ENCODE measurements around the gene CLEC1A.
"Not testable (repeated sequence)": the region's sequence is repeated elsewhere in the genome, so short reads cannot be mapped to it uniquely, and the experiment has no call there.

Gene CLEC1A

DNA sequence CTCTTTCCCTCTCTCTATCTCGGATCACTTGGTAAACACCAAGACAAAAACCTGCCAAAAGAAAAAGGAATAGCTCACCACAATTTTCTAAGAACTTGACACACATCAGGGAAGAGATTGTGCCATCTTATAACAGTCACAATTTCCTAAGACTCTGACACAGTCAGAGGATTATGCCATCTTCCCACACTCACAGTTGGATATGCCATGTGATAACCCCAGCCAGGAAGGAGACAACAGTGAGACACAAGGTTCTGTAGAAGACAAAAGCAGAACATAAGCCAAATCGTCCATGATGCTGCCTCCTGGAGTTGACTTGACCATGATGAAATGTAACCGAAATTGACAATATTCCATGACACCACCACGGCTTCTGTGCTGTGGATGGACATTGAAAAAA, 71.1 kb downstream of the CLEC1A start:
- Histone ChIP-seq H3K27me3 (replicated peaks; ENCODE audit: control insufficient read depth, insufficient read depth, low read length, poor library complexity, severe bottlenecking) (peaks cover 5% of the 10 kb centered on the region), H3K27ac (ENCODE audit: insufficient read depth, low read length, poor library complexity, severe bottlenecking) (no peak overlapping the region), H3K36me3 (ENCODE audit: control insufficient read depth, insufficient read depth, low read length) (no peaks in the 10 kb centered on the region), H3K4me1 (ENCODE audit: control insufficient read depth, insufficient read depth, low read length, poor library complexity, severe bottlenecking) (no peaks in the 10 kb centered on the region), H3K4me3 (ENCODE audit: insufficient read depth, low read depth, low read length, poor library complexity, severe bottlenecking) (no peak overlapping the region), H3K9me3 (ENCODE audit: control insufficient read depth, low read length) (no peaks in the 10 kb centered on the region)
- no peak for DNase-seq

DNA sequence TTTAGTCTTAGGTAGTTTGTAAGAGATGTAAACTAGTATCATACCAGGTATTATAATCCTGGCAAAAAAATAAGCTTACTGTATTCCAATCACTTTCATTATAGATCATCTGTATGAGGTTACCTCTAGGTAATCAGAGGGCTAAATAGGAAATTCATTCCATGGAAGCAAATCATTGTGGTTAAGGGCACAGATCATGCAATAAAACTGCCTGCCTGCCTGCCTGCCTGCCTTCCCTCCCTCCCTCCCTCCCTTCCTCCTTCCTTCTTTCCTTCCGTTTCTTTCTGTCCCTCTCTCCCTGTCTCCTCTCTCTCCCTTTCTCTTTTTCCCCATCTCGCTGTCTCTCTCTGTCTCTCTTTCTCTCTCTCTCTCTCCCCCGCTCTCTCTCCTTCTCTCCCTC, 71.5 kb downstream of the CLEC1A start:
- no peaks in the 10 kb centered on the region for H3K4me1 ChIP-seq (ENCODE audit: control insufficient read depth, insufficient read depth, low read length, poor library complexity, severe bottlenecking)
- no peak overlapping the region for H3K4me3 ChIP-seq (ENCODE audit: insufficient read depth, low read depth, low read length, poor library complexity, severe bottlenecking)
- no peak overlapping the region for H3K27ac ChIP-seq (ENCODE audit: insufficient read depth, low read length, poor library complexity, severe bottlenecking)
- no peak for DNase-seq
- peaks cover 5% of the 10 kb centered on the region for H3K27me3 ChIP-seq (replicated peaks; ENCODE audit: control insufficient read depth, insufficient read depth, low read length, poor library complexity, severe bottlenecking)
- H3K36me3 ChIP-seq (ENCODE audit: control insufficient read depth, insufficient read depth, low read length), result no peaks in the 10 kb centered on the region
- H3K9me3 ChIP-seq (ENCODE audit: control insufficient read depth, low read length), result no peaks in the 10 kb centered on the region

DNA sequence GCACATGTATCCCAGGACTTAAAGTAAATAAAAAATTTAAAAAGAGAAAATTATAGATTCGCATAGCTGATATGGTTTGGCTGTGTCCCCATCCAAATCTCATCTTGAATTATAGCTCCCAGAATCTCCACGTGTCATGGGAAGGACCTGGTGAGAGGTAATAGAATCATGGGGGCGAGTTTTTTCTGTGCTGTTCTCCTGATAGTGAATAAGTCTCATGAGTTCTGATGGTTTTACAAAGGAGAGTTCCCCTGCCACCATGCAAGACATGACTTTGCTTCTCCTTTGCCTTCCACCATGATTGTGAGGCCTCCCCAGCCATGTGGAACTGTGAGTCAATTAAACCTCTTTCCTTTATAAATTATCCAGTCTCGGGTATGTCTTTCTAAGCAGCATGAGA, 72.1 kb downstream of the CLEC1A start:
- not testable (repeated sequence) for H3K36me3 ChIP-seq (ENCODE audit: control insufficient read depth, insufficient read depth, low read length); H3K4me3 ChIP-seq (ENCODE audit: insufficient read depth, low read depth, low read length, poor library complexity, severe bottlenecking); H3K4me1 ChIP-seq (ENCODE audit: control insufficient read depth, insufficient read depth, low read length, poor library complexity, severe bottlenecking); H3K27me3 ChIP-seq (replicated peaks; ENCODE audit: control insufficient read depth, insufficient read depth, low read length, poor library complexity, severe bottlenecking); DNase-seq; H3K9me3 ChIP-seq (ENCODE audit: control insufficient read depth, low read length); H3K27ac ChIP-seq (ENCODE audit: insufficient read depth, low read length, poor library complexity, severe bottlenecking)

DNA sequence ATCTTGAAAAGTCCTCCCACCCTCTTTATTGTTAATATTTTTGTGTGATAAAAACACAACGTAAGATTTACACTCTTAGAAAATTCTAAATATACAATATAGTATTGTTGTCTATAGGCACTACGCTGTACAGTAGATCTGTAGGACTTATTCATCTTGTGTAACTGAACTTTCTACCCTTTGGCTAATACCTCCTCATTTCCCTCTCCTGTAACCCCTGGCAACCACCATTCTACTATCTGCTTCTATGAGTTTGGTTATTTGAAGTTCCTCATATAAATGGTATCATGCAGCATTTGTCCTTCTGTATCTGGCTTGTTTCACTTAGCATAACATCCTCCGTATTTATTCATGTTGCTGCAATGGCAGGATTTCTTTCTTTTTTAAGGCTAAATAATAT, 73.5 kb downstream of the CLEC1A start:
- H3K36me3 ChIP-seq (ENCODE audit: control insufficient read depth, insufficient read depth, low read length), result no peaks in the 10 kb centered on the region
- peaks cover 5% of the 10 kb centered on the region for H3K27me3 ChIP-seq (replicated peaks; ENCODE audit: control insufficient read depth, insufficient read depth, low read length, poor library complexity, severe bottlenecking)
- no peak overlapping the region for H3K4me3 ChIP-seq (ENCODE audit: insufficient read depth, low read depth, low read length, poor library complexity, severe bottlenecking)
- no peaks in the 10 kb centered on the region for H3K4me1 ChIP-seq (ENCODE audit: control insufficient read depth, insufficient read depth, low read length, poor library complexity, severe bottlenecking)
- no peaks in the 10 kb centered on the region for H3K9me3 ChIP-seq (ENCODE audit: control insufficient read depth, low read length)
- H3K27ac ChIP-seq (ENCODE audit: insufficient read depth, low read length, poor library complexity, severe bottlenecking), result no peak overlapping the region
- no peak for DNase-seq

DNA sequence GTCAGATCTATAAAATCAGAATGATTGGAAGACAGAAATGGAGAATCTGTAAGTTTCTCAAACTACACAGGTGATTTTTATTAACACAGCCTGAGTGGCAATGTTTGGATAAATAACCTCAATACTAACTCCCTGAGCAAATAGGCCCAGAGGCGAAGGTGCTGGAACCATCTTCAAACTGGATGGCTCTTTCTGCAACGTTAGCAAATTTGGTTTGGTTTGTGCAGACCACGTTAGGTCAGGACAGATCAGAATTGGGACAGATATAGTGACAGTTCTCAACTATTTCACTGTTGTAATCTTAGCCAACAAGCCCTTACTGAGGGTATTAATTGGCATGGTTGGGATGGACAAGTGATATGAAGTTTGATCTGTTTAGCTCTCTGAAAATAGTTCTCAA, 77.4 kb downstream of the CLEC1A start:
- Histone ChIP-seq H3K27ac (ENCODE audit: insufficient read depth, low read length, poor library complexity, severe bottlenecking) (no peak overlapping the region), H3K9me3 (ENCODE audit: control insufficient read depth, low read length) (no peaks in the 10 kb centered on the region), H3K4me1 (ENCODE audit: control insufficient read depth, insufficient read depth, low read length, poor library complexity, severe bottlenecking) (no peaks in the 10 kb centered on the region), H3K36me3 (ENCODE audit: control insufficient read depth, insufficient read depth, low read length) (no peaks in the 10 kb centered on the region), H3K4me3 (ENCODE audit: insufficient read depth, low read depth, low read length, poor library complexity, severe bottlenecking) (no peak overlapping the region), H3K27me3 (replicated peaks; ENCODE audit: control insufficient read depth, insufficient read depth, low read length, poor library complexity, severe bottlenecking) (peaks cover 5% of the 10 kb centered on the region)
- no peak for DNase-seq

All from effector memory CD4-positive, alpha-beta T cell (primary cell).